K562 (cell line): ENCODE data around the gene PIF1. TPM values are rescaled to one million over a fixed set of nuclear protein-coding genes. Genes with fewer than 3 reads are reported as not detected.

Experiments used
- CEBPZ ChIP-seq: fragments of 150-350 bp; IDR thresholded peaks from 2 replicates; pipeline ENCODE4 v1.6.1; 2014; ENCODE audit warnings: low read depth, mild to moderate bottlenecking, low read length, borderline replicate concordance
- E2F6 ChIP-seq, 2 experiments: IDR thresholded peaks; 2 replicates each; pipeline ENCODE4 v1.6.1; 2011; ENCODE audit warnings: borderline replicate concordance in 1 of 2, control low read depth in 1 of 2, low read depth in 1 of 2, low read length in 1 of 2, mild to moderate bottlenecking in 1 of 2, mixed read lengths in 1 of 2, moderate library complexity in 1 of 2; ENCODE audit not compliant: insufficient read depth in 1 of 2, insufficient read length in 1 of 2, poor library complexity in 1 of 2, severe bottlenecking in 1 of 2; ENCODE audit errors: extremely low read depth in 1 of 2
- FOXK1 ChIP-seq: sonication (generic); formaldehyde crosslinking; IDR thresholded peaks from 2 replicates; pipeline ENCODE4 v1.8.0; 2022; ENCODE audit warnings: missing genetic modification reagents, mild to moderate bottlenecking, borderline replicate concordance
- FOXM1 ChIP-seq, 2 experiments: fragments of 450-650 bp in 1 of 2; sonication (generic) in 1 of 2; formaldehyde crosslinking in 1 of 2; IDR thresholded peaks; 2 replicates each; pipeline versions ENCODE4 v1.6.1 to v1.9.0; 2017 to 2022; ENCODE audit warnings: low read depth in 2 of 2, mild to moderate bottlenecking in 2 of 2, missing genetic modification reagents in 1 of 2, moderate library complexity in 1 of 2
- GTF2E2 ChIP-seq: fragments of 200-800 bp; sonication (Bioruptor generic); IDR thresholded peaks from 2 replicates; pipeline ENCODE4 v1.6.1; 2016; ENCODE audit warnings: missing genetic modification characterization, missing compliant biosample characterization
- KAT7 ChIP-seq: sonication (generic); formaldehyde crosslinking; IDR thresholded peaks from 2 replicates; pipeline ENCODE4 v1.8.0; 2022; ENCODE audit warnings: missing genetic modification reagents, mild to moderate bottlenecking, borderline replicate concordance
- MAX ChIP-seq: sonication (generic); formaldehyde crosslinking; IDR thresholded peaks from 2 replicates; pipeline ENCODE4 v1.9.0; 2022; ENCODE audit warnings: mild to moderate bottlenecking, missing genetic modification reagents
- SP1 ChIP-seq: sonication (generic); formaldehyde crosslinking; IDR thresholded peaks from 2 replicates; pipeline ENCODE4 v1.8.1; 2022; ENCODE audit warnings: mild to moderate bottlenecking, missing genetic modification reagents
- SRSF3 ChIP-seq: fragments of 200-400 bp; formaldehyde crosslinking; IDR thresholded peaks from 2 replicates; pipeline ENCODE4 v1.6.1; 2016; ENCODE audit warnings: mild to moderate bottlenecking, low read length, moderate library complexity; ENCODE audit not compliant: insufficient read depth
- ZBED1 ChIP-seq: IDR thresholded peaks from 2 replicates; pipeline ENCODE4 v1.6.1; 2014
- ZNF274 ChIP-seq: IDR thresholded peaks from 2 replicates; pipeline ENCODE4 v1.6.1; 2011; ENCODE audit warnings: low read depth, mild to moderate bottlenecking, low read length, moderate library complexity, borderline replicate concordance
- polyA plus RNA-seq, 8 experiments: library from polyadenylated mRNA; depleted of rRNA in 4 of 8; stranded (reverse) in 5 of 8; unstranded in 3 of 8; fragments of >200 nt; fragmentation: Nextera tagmentation in 2 of 8; fragmentation: Illumina TruSeq in 1 of 8; extraction: Ambion mirVana in 2 of 8; extraction: Trizol in 1 of 8; gene quantifications; 2 replicates each; pipeline versions ENCODE4 v1.2.1 to v1.2.3, GENCODE V29; 2011 to 2014; ENCODE audit warnings: inconsistent platforms in 1 of 8, missing spikeins in 1 of 8
- total RNA-seq, 7 experiments: library from RNA; depleted of rRNA in 6 of 7; stranded (reverse); fragments of >200 nt in 6 of 7; fragmentation: Illumina TruSeq in 2 of 7; extraction: Trizol in 2 of 7; gene quantifications; 2 replicates each; pipeline versions ENCODE4 v1.2.1 to v1.2.3, GENCODE V29; 2011 to 2021; ENCODE audit warnings: low replicate concordance in 1 of 7

PIF1 gene
- total and polyA plus RNA-seq, 9 of the 15 experiments (the other 6 are each of a cell fraction or from before 2014, with no cell fraction given): 1.1 to 37.9 (median 11.5) TPM

- peak in 1 of 2 experiments; percentile 48 for TF ChIP-seq E2F6 (IDR thresholded peaks at IDR 0.05; ENCODE audit: borderline replicate concordance in 1 of 2, extremely low read depth in 1 of 2, insufficient read depth in 1 of 2, insufficient read length in 1 of 2, low read depth in 1 of 2, low read length in 1 of 2, poor library complexity in 1 of 2, severe bottlenecking in 1 of 2)
- peak; percentile 32; the same call in 1 of the 2 replicates for TF ChIP-seq MAX (CRISPR knock-in tag)
- TF ChIP-seq FOXM1 (IDR thresholded peaks at IDR 0.05; ENCODE audit: low read depth): no peak
- TF ChIP-seq FOXM1 (CRISPR knock-in tag; IDR thresholded peaks at IDR 0.05; ENCODE audit: low read depth): 0 out of 2 replicates have a peak, but pooled peaks have one; percentile 23
- no peak for TF ChIP-seq CEBPZ
- TF ChIP-seq ZNF274: no peak
- 0 out of 2 replicates have a peak, but pooled peaks have one; percentile 21 for TF ChIP-seq FOXK1
- 0 out of 2 replicates have a peak, but pooled peaks have one; percentile 36 for TF ChIP-seq SP1 (CRISPR knock-in tag)
- no peak for TF ChIP-seq SRSF3
- peak; percentile 21; the same call in 1 of the 2 replicates for TF ChIP-seq KAT7 (CRISPR knock-in tag)
- TF ChIP-seq ZBED1: no peak
- TF ChIP-seq GTF2E2 (tag): peak; percentile 51; the same call in 1 of the 2 replicates
Observed at GRCh38 chr15:64774037-64774628, 51.3 kb downstream of the PIF1 start (continued).
